ENCODE results near the gene GSTA2.

DNA sequence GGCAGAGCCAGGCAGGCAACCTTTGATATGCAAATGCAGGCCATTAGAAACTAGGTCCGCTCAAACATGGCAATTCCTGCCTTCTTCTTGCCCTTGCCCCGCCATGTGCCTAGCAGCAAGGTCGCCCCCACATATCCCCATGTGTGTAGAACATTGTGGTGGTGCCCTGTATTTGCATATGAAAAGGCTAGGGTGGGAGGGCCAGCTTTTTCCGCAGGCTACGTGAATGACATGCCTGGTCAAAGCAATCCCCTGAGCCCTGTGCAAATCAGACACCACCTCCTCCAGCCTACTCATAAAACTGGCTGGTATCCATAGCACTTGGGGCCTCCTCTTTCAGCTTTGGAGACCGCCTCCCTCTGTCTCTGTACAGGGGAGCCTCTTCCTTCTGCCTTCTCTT is 31.6 kb downstream of the GSTA2 start:
- TF ChIP-seq, protein P1, sequence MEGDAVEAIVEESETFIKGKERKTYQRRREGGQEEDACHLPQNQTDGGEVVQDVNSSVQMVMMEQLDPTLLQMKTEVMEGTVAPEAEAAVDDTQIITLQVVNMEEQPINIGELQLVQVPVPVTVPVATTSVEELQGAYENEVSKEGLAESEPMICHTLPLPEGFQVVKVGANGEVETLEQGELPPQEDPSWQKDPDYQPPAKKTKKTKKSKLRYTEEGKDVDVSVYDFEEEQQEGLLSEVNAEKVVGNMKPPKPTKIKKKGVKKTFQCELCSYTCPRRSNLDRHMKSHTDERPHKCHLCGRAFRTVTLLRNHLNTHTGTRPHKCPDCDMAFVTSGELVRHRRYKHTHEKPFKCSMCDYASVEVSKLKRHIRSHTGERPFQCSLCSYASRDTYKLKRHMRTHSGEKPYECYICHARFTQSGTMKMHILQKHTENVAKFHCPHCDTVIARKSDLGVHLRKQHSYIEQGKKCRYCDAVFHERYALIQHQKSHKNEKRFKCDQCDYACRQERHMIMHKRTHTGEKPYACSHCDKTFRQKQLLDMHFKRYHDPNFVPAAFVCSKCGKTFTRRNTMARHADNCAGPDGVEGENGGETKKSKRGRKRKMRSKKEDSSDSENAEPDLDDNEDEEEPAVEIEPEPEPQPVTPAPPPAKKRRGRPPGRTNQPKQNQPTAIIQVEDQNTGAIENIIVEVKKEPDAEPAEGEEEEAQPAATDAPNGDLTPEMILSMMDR (IDR thresholded peaks at IDR 0.05), result no peak
- TF ChIP-seq REST (IDR thresholded peaks at IDR 0.05; ENCODE audit: insufficient read depth in 1 of 2, low read depth in 2 of 2, low read length in 1 of 2) (no peak), POLR2AphosphoS5 (IDR thresholded peaks at IDR 0.05; ENCODE audit: low read depth, low read length) (no peak), SIN3A (IDR thresholded peaks at IDR 0.05; ENCODE audit: borderline replicate concordance, insufficient read depth, low read depth, low read length) (no peak), TCF7L2 (IDR thresholded peaks at IDR 0.05; ENCODE audit: low read depth, low read length) (no peak)
